ENCODE results near the gene RTN4RL1.

The RTN4RL1 gene

DNA sequence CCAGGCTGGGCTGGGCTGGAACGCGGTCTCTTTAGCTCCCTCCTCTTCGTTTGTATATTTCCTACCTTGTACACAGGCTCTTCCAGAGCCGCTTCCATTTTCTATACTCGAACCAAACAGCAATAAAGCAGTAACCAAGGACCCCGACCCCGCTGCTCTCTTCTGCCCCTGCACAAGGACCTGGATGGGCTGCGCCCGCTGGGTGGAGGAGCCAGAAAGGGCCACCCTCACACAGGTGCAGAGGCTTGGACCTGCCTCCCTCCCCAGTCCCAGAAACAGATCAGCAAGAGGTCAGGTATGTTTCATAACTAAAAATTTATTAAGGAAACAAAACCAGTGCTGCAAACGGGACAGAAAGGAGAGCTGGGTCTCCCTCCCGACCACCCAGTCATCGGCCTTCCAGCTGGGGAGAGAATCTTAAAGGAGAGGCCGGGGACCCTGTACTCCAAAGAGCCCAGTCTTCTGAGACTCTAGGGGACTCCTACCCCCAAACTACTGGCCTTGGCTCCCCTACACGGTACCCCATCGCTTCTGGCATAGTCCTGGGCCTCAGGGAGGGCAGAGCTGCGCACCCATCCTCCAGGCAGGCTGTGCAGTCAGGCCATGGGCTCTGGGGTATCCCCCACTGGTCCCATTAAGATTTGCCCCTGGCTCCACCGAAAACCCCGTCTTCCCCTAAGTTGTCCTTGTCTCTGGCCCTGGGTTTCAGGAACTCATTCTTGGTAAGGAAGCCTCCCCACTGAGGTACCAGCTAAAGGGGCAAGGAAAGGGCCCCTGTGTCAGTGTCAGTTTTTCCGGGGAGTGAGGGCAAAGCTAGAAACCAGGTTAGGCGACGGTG is 34.6 kb upstream of the RTN4RL1 start:
- DNase-seq (ENCODE audit: low spot score), result no peak

DNA sequence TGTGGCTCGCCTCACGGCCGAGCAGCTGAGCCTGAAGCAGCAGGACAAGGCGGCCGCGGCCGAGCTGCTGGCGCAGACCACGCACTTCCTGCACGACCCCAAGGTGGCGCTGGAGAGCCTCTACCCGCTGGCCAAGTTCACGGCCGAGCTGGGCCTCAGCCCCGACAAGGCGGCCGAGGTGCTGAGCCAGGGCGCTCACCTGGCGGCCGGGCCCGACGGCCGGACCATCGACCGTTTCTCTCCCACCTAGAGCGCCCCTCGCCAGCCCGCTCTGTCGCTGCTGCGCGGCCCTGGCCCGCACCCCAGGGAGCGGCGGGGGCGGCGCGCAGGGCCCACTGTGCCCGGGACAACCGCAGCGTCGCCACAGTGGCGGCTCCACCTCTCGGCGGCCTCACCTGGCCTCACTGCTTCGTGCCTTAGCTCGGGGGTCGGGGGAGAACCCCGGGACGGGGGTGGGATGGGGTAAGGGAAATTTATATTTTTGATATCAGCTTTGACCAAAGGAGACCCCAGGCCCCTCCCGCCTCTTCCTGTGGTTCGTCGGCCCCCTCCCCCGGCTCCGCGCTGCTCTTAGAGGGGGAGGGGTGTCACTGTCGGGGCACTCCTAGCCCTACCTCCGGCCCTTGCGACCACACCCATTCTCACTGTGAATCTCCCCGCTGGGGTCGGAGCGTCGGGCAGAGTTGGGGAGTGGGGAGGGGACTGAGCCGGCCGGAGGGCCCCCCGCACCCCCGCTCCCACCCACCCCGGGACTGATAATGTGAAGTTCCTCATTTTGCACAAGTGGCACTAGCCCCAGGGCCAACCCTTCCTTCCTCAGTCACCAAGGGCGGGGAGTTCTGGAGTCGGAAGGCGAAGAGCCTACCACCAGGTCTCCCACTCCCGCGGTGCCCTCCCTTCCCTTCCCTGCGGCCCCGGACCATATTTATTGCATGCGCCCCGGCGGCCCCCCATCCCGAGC is 33.7 kb upstream of the RTN4RL1 start:
- DNase-seq (ENCODE audit: low spot score), result peak; percentile 69

DNA sequence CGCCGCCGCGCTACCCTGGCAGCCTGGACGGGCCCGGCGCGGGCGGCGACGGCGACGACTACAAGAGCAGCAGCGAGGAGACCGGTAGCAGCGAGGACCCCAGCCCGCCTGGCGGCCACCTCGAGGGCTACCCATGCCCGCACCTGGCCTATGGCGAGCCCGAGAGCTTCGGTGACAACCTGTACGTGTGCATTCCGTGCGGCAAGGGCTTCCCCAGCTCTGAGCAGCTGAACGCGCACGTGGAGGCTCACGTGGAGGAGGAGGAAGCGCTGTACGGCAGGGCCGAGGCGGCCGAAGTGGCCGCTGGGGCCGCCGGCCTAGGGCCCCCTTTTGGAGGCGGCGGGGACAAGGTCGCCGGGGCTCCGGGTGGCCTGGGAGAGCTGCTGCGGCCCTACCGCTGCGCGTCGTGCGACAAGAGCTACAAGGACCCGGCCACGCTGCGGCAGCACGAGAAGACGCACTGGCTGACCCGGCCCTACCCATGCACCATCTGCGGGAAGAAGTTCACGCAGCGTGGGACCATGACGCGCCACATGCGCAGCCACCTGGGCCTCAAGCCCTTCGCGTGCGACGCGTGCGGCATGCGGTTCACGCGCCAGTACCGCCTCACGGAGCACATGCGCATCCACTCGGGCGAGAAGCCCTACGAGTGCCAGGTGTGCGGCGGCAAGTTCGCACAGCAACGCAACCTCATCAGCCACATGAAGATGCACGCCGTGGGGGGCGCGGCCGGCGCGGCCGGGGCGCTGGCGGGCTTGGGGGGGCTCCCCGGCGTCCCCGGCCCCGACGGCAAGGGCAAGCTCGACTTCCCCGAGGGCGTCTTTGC is 32.8 kb upstream of the RTN4RL1 start:
- DNase-seq (ENCODE audit: low spot score), result peak; percentile 67

DNA sequence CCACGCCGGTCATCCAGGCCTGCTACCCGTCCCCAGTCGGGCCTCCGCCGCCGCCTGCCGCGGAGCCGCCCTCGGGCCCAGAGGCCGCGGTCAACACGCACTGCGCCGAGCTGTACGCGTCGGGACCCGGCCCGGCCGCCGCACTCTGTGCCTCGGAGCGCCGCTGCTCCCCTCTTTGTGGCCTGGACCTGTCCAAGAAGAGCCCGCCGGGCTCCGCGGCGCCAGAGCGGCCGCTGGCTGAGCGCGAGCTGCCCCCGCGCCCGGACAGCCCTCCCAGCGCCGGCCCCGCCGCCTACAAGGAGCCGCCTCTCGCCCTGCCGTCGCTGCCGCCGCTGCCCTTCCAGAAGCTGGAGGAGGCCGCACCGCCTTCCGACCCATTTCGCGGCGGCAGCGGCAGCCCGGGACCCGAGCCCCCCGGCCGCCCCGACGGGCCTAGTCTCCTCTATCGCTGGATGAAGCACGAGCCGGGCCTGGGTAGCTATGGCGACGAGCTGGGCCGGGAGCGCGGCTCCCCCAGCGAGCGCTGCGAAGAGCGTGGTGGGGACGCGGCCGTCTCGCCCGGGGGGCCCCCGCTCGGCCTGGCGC is 32.1 kb upstream of the RTN4RL1 start:
- DNase-seq (ENCODE audit: low spot score), result peak; percentile 80

DNA sequence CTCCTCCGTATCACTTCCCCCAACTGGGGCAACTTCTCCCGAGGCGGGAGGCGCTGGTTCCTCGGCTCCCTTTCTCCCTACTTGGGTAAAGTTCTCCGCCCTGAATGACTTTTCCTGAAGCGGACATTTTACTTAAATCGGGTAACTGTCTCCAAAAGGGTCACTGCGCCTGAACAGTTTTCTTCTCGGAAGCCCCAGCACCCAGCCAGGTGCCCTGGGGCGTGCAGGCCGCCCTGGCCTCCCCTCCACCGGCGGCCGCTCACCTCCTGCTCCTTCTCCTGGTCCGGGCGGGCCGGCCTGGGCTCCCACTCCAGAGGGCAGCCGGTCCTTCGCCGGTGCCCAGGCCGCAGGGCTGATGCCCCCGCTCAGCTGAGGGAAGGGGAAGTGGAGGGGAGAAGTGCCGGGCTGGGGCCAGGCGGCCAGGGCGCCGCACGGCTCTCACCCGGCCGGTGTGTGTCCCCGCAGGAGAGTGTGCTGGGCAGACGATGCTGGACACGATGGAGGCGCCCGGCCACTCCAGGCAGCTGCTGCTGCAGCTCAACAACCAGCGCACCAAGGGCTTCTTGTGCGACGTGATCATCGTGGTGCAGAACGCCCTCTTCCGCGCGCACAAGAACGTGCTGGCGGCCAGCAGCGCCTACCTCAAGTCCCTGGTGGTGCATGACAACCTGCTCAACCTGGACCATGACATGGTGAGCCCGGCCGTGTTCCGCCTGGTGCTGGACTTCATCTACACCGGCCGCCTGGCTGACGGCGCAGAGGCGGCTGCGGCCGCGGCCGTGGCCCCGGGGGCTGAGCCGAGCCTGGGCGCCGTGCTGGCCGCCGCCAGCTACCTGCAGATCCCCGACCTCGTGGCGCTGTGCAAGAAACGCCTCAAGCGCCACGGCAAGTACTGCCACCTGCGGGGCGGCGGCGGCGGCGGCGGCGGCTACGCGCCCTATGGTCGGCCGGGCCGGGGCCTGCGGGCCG is 31.4 kb upstream of the RTN4RL1 start:
- peak; percentile 79 for DNase-seq (ENCODE audit: low spot score)

DNA sequence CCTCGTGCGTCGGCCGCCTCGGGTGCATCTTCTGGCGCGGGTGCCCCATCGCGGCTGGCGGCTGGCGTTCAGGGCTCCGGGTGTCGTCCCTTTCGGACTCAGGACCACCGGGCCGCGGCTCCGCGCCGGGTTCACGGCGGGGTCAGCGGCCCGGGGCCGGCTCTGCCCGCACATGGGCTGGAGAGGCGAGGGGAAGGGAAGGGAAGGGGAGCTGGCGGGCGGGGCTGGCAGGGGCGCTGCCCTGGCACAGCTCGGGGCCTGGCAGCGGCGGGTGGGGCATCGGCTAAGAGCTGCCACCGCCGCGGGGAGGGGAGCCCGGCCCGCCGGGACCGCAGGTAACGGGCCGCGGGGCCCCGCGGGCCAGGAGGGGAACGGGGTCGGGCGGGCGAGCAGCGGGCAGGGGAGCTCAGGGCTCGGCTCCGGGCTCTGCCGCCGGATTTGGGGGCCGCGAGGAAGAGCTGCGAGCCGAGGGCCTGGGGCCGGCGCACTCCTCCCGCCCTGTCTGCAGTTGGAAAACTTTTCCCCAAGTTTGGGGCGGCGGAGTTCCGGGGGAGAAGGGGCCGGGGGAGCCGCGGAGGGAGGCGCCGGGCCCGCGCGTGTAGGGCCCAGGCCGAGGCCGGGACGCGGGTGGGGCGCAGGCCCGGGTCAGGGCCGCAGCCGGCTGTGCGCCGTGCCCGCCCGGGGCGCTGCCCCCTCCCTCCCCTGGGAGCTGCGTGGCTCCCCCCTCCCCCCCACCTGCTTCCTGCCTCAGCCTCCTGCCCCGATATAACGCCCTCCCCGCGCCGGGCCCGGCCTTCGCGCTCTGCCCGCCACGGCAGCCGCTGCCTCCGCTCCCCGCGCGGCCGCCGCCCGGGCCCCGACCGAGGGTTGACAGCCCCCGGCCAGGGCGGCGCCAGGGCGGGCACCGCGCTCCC is 30.4 kb upstream of the RTN4RL1 start:
- DNase-seq (ENCODE audit: low spot score), result peak; percentile 52

DNA sequence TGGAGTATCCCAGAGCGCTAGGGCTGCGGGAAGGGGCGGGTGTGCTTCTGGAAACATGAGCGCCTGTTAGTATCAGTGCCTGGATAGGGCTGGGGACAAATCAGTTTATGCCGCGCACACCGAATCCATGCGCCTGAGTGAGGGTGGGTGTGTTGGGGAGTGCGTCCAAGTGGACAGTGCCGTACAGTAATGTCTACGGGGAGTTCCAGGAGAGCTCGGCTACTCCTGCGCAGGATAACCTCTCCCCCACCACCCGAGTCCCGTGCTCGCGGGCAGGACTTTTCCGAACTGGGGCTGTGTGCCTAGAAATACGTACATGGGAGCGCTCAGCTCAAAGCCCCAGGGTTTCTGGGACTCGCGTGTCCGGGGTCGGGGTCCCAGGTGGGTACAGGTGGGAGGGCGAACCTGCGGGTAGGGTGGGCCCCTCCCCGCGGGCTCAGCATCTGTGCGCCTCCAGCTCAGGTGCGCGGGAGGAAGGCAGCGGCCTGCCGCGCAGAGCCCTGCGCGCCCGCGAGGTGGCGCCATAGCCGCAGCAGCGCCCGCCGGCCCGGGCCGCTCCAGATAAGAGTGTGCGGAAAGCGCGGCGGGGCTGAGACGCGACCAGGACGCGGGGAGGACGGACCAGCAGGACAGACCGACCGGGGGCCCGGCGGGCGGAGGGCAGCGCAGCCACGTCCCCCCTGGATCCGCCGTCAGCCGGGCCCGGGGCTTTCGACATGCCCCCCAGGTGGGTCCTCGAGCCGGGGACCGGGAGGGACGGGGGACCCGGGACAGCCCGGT is 29.6 kb upstream of the RTN4RL1 start, which contains the start of gene HIC1:
Gene HIC1 (plus strand): TSS at position 592 of the 780 bp plus-strand sequence. CDS start 1,588 bp downstream, outside the sequence.
- peak; percentile 93 for DNase-seq (ENCODE audit: low spot score)

DNA sequence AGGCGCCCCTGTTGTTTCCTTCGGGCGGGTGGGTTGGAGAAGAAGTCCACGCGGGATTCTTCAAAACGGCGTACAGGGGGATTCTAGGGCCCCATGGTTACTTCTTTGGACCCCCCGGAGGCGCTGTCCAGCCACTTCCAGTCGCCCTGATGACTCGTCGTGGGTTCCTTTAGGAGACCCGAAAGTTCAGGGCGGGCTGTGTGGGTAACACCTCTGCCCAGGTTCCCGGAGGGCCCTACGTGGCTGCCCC is 29.1 kb upstream of the RTN4RL1 start:
- DNase-seq (ENCODE audit: low spot score), result peak; percentile 71

DNA sequence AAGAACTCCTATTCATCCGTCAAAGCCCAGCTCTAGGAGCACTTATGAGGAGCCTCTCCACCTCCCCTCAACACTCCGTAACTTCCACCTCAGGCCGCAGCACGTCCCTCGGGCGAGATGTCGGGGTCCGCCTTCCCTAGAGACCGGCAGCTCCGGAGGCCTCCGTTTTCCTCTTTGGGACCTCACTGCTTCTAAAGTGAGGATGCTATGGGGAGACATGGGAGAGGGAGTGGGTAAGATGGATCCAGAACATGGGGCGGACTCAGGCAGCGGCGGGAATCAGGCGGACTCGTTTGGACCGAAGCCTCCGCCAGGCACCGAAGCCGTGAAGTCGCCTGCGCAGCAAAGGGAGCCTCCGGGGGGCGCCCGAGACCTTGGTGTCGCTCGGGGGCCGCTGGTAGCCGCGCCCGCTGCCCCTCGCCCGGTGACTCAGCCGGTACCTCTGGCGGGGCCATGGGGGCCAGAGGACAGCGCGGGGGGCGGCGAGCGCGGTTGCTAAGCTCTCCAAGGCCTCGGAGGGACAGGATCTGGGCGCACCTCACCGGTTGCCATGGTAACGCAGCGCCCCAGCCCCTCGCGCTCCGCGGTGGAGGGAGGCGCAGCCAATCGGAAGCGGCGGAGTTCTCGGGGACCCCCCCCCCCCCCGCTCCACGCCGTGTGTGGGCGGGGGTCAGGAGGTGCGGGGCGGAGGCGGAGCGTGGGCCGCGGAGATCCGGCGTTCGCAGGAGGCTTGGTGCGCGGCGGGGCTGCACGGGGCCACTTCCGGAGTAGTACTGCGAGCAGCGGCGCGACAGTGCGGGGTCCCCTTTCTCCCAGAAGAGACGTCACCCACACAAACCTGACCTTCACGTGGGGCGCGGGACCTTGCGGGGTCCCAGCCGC is 28.5 kb upstream of the RTN4RL1 start:
- DNase-seq (ENCODE audit: low spot score), result peak; percentile 86

DNA sequence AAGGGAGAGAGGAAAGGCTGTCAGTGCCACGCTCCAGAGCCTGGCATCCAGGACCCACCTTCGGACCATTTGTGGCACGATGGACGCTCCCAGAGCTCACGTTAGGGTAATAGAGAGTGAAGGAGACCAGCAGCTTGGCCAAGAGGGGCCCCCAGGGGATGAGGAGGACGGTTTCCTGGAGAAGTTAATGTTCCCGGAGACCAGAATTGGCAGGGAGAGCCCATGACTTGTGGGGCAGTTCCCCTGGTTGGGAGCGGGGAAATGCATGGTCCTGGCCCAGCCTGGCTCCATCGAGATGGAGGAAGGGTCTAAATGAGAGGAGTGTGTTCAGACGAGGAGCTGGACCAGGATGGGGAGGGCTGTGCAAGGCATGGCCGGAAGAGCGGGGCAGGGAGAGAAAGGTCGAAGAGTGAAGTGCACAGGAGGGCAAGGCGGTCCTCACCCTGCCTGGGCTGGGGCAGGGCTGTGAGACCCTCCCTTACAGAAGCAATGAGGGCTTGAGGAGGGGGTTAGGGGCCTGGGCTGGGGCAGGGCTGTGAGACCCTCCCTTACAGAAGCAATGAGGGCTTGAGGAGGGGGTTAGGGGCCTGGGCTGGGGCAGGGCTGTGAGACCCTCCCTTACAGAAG is 26.9 kb upstream of the RTN4RL1 start:
- peak; percentile 56 for DNase-seq (ENCODE audit: low spot score)

DNA sequence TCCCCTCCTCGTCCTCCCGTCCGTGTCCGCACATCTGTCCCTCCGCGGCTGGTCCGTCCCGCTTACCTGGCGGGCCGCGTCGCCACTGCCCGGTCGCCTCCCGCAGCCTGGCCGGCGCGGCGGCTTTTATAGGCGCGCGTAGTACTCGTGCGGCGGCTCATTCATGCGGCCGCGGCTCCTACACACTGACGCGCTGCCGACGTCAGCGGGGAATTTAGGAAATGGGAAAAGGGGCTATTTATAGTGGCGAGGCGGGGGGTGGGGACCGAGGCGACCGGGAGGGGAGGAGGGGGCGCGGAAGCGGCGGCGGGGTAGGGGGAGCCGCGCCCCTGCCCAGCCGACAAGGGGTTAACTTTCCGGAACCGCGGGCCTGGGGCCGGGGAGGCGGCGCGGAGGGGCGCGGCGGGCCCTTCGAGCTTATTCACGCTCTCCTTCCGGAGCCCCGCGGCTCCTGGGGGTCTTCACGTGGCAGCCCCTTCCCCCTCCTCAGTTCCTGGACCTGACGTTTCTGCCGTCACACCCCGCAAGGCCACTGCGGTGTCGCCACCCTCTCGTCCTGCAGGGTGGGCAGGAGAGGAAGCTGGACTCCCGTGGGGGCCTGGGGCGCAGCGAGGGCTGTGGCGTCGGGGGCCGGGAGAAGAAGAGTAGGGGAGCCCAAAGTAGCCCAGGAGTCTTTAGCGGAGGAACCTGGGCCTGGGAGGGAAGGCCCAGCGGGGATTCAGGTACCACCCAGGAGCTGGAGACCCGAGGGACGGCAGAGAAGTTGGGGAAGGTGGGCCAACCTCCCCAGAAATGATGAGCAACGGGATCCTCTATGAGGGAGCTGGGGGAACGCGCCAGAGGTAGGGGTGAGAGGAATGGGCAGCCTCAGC is 26.2 kb upstream of the RTN4RL1 start:
- no peak for DNase-seq (ENCODE audit: low spot score)

DNA sequence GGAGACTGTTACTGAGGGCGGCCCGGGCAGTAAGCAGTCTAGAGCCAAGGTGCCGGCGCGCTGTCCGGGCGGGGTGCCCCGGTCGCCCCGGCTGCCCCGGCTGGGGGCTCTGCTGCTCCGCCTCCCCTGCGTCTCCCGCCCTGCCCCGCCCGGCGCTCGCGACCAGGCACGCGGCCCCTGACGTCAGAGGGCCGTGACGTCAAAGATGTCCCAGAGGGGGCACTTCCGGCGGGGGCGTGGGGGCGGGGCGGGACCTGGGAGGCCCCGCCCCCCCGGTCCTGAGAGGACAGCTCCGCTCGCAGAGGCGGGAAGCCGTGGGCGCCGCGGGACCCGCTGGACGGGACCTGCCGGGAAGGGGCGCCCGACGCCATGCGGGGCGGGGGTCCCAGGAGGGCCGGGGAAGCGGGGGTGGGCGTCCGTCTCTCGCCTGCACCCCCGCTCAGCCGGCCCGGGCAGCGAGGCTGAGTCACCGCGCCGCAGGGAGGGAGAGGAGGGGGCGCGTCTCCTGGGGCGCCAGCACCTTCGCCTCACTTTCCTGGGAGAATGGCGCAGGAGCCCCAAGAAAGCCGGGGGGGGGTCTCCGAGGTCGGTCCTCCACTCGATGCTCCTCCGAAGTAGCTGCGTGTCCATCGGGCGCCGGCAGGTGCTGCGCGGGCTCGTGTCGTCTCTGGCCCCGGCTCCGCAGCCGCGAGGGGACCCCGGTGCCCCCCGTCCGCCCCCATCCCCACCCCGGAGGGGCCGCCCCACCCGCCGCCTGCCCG is 25.3 kb upstream of the RTN4RL1 start:
- DNase-seq (ENCODE audit: low spot score), result peak; percentile 90

DNA sequence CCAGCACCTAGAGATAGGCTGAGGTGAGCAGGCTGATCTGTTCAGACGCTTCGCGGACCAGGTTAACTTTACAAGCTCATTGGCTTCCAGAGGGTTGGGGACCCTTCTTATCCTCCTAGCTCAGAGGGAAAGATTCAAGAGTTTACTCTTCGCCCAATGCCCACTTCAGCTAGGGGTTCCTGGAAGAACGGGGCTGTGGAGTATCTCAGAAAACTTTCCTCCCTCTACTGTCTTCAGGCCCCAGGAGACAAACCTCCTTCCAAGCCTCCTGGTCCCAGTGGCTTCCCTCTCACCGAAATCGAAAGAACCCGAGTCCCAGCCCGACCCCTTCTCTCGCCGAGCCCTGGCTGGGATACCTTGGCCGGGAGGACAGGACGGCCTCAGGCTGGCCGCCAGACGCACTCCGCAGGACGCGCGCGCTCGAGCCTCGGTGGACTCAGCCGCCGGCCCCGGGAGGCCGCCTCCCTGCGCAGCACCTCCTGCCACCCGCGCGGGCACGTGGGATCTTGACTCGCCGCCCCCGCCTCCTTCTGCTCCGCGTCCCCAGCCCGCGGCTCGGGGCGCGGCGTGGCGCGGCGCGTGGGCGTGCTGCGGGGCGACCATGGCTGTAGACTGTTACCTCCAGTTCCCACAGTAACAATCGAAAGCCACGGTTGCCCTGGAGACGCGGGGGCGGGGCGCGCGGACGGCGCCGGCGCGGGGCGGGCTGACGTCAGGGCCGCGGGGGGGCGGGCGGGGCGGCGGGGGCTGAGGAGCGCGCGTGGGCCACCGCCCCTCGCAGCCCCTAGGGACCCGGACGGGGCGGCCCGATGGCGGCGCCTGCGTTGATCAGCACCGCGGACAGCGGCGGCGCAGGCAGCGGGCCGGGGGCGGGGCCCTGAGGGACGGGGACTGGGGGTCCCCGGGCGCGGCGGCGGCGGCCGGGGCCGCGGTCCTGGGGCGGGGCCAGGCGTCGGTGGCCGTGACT is 24.5 kb upstream of the RTN4RL1 start:
- peak; percentile 96 for DNase-seq (ENCODE audit: low spot score)

DNA sequence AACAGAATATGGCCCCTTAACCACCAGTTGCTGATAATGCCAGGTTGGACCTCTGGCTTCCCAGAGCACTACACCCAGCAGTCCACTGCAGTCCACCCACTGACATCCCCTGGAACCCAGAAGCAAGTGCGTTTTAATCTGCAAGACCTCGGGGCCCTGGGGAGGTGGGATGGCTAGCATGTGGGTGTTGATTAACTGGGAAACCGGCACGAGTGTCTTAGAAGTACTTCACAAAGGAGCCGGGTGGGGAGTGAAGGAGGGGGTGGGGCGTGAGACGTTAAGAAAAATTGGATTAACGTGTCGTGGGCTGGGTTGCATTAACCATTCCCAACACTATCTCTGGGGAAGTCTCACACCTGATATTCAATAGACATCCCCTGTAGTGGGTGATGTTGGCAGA is 23.7 kb upstream of the RTN4RL1 start:
- no peak for DNase-seq (ENCODE audit: low spot score)

Measured in ecto neural progenitor cell (in vitro differentiated cells).